Hepatocyte (in vitro differentiated cells): ENCODE measurements around the gene THTPA. TPM values are rescaled to one million over a fixed set of nuclear protein-coding genes. Genes with fewer than 3 reads are reported as not detected.

ENCODE experiments used
- DNase-seq: peaks from one replicate; pipeline ENCODE4 v3.0.0-alpha.2; 2016; ENCODE audit warnings: low spot score
- H2AFZ ChIP-seq: fragments of 200-600 bp; sonication (generic); 2 replicates; pipeline ENCODE4 v1.6.0; 2016; ENCODE audit warnings: antibody characterized with exemption, mild to moderate bottlenecking
- H3K27ac ChIP-seq: fragments of 200-600 bp; sonication (generic); 2 replicates; pipeline ENCODE4 v1.5.1; 2016; ENCODE audit warnings: mild to moderate bottlenecking
- H3K27me3 ChIP-seq: fragments of 200-600 bp; sonication (generic); 2 replicates; pipeline ENCODE4 v1.6.1; 2016
- H3K36me3 ChIP-seq: fragments of 200-600 bp; sonication (generic); replicated peaks from 2 replicates; pipeline ENCODE4 v1.5.1; 2016; ENCODE audit warnings: low read depth; ENCODE audit not compliant: insufficient read depth
- H3K4me1 ChIP-seq: fragments of 200-600 bp; sonication (generic); 2 replicates; pipeline ENCODE4 v1.5.1; 2016; ENCODE audit warnings: mild to moderate bottlenecking, moderate library complexity; ENCODE audit not compliant: insufficient read depth
- H3K4me2 ChIP-seq: fragments of 200-600 bp; sonication (generic); 2 replicates; pipeline ENCODE4 v1.6.0; 2016
- H3K4me3 ChIP-seq: fragments of 200-600 bp; sonication (generic); 2 replicates; pipeline ENCODE4 v1.5.1; 2016; ENCODE audit warnings: mild to moderate bottlenecking
- H3K79me2 ChIP-seq: fragments of 200-600 bp; sonication (generic); 2 replicates; pipeline ENCODE4 v1.6.0; 2017; ENCODE audit warnings: mild to moderate bottlenecking
- H3K9me2 ChIP-seq: fragments of 200-600 bp; sonication (generic); replicated peaks from 2 replicates; pipeline ENCODE4 v1.6.0; 2017; ENCODE audit warnings: mild to moderate bottlenecking; ENCODE audit not compliant: insufficient read depth
- H3K9me3 ChIP-seq: fragments of 200-600 bp; sonication (generic); 2 replicates; pipeline ENCODE4 v1.5.1; 2016; ENCODE audit warnings: low read depth, mild to moderate bottlenecking
- H4K20me1 ChIP-seq: fragments of 200-600 bp; sonication (generic); 2 replicates; pipeline ENCODE4 v1.6.0; 2016; ENCODE audit warnings: mild to moderate bottlenecking; ENCODE audit not compliant: insufficient read depth, poor library complexity, severe bottlenecking
- EZH2 ChIP-seq: fragments of 200-600 bp; sonication (generic); IDR thresholded peaks from 2 replicates; pipeline ENCODE4 v1.6.1; 2016; ENCODE audit warnings: antibody characterized with exemption, mild to moderate bottlenecking, borderline replicate concordance
- EZH2phosphoT487 ChIP-seq: fragments of 200-600 bp; sonication (generic); IDR thresholded peaks from one replicate; pipeline ENCODE4 v1.6.1; 2018; ENCODE audit warnings: antibody characterized with exemption, mild to moderate bottlenecking, low read depth, moderate library complexity; ENCODE audit not compliant: unreplicated experiment, severe bottlenecking
- WGBS: methylation state at CpG from one replicate; pipeline ENCODE4 v1.1.6; 2016; ENCODE audit warnings: low lambda C conversion rate; ENCODE audit errors: missing lambda C conversion rate; 5-methylcytosine and 5-hydroxymethylcytosine counted together
- polyA plus RNA-seq: library from polyadenylated mRNA; unstranded; fragments of >200 nt; fragmentation: Nextera tagmentation; extraction: Ambion mirVana; gene quantifications from 2 replicates; pipeline ENCODE4 v1.2.1, GENCODE V29; 2016
- total RNA-seq: library from RNA; depleted of rRNA; stranded (reverse); fragments of >200 nt; gene quantifications from 2 replicates; pipeline ENCODE4 v1.2.3, GENCODE V29; 2014
- TF ChIP-seq, protein P1 (sequence below): fragments of 200-600 bp; sonication (generic); IDR thresholded peaks from 2 replicates; pipeline ENCODE4 v1.5.1; 2016; ENCODE audit warnings: antibody characterized with exemption, mild to moderate bottlenecking; ENCODE audit not compliant: poor library complexity

The THTPA gene
- total and polyA plus RNA-seq, 2 experiments from 2014 or later: 13.5 to 15.5 TPM

- no peak for TF ChIP-seq EZH2
- no peak for TF ChIP-seq EZH2phosphoT487
- TF ChIP-seq, protein P1, sequence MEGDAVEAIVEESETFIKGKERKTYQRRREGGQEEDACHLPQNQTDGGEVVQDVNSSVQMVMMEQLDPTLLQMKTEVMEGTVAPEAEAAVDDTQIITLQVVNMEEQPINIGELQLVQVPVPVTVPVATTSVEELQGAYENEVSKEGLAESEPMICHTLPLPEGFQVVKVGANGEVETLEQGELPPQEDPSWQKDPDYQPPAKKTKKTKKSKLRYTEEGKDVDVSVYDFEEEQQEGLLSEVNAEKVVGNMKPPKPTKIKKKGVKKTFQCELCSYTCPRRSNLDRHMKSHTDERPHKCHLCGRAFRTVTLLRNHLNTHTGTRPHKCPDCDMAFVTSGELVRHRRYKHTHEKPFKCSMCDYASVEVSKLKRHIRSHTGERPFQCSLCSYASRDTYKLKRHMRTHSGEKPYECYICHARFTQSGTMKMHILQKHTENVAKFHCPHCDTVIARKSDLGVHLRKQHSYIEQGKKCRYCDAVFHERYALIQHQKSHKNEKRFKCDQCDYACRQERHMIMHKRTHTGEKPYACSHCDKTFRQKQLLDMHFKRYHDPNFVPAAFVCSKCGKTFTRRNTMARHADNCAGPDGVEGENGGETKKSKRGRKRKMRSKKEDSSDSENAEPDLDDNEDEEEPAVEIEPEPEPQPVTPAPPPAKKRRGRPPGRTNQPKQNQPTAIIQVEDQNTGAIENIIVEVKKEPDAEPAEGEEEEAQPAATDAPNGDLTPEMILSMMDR: no peak
These were observed 11.3 kb upstream of the THTPA start for GRCh38 chr14:23544511-23545447.

DNA sequence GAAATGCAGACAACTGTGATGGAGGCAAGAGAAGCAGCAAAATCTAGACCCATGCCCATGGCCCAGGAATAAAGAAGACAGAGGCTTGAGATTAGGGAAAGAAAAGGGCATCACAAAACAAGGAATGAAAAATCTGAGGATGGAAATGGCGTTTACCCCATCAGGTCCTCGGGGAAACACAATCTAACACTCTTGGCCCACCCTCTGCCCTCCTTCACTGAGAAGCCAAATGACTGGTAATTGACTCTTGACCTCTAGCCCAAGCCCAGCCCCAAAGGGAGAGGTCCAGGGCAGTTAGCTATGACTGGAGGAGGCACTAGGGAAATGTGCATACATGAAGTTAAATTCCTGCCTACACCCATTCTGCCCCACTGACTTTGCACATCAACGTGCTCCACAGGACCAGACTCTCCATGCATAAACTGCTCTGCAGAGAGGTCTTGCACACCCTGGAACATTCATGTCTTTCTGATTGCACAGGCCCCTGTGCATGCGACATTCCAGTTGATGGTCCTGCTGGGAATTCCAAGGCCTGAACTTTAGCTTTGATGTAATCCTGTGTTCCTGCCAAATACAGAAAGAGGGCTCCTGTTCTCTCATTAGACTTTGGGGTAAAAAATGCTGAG, 10.2 kb upstream of the THTPA start:
- 86% methylated on average over 4 of the region's 4 CpGs for WGBS
- Histone ChIP-seq H3K9me2 (no peaks in the 10 kb centered on the region), H3K4me1 (peaks cover 6% of the 10 kb centered on the region), H3K27ac (no peak overlapping the region), H2AFZ (no peak overlapping the region), H3K4me3 (no peak overlapping the region), H3K4me2 (no peak overlapping the region), H3K79me2 (peaks cover 3% of the 10 kb centered on the region), H3K9me3 (no peaks in the 10 kb centered on the region), H3K36me3 (no peaks in the 10 kb centered on the region), H3K27me3 (no peaks in the 10 kb centered on the region), H4K20me1 (no peaks in the 10 kb centered on the region)
- DNase-seq: no peak
- TF ChIP-seq EZH2 (no peak), EZH2phosphoT487 (no peak)
- TF ChIP-seq, protein P1: no peak

More at GRCh38 chr14:23544511-23545447, 11.3 kb upstream of the THTPA start:
- Histone ChIP-seq H3K27me3 (no peaks in the 10 kb centered on the region), H3K4me1 (no peaks in the 10 kb centered on the region), H4K20me1 (no peaks in the 10 kb centered on the region), H3K4me3 (no peak overlapping the region), H3K36me3 (no peaks in the 10 kb centered on the region), H3K27ac (no peak overlapping the region), H2AFZ (no peak overlapping the region), H3K79me2 (peaks cover under 1% of the 10 kb centered on the region), H3K9me2 (no peaks in the 10 kb centered on the region), H3K4me2 (no peak overlapping the region), H3K9me3 (no peaks in the 10 kb centered on the region)
- DNase-seq: no peak
- 43% methylated on average over 22 of the region's 25 CpGs for WGBS

- H3K36me3 ChIP-seq: no peaks in the 10 kb centered on the region
- H3K4me1 ChIP-seq: peaks cover 6% of the 10 kb centered on the region
- H3K79me2 ChIP-seq: peaks cover 3% of the 10 kb centered on the region
- DNase-seq: no peak
- 88% methylated on average over 10 of the region's 10 CpGs for WGBS
- H4K20me1 ChIP-seq: no peaks in the 10 kb centered on the region
- no peaks in the 10 kb centered on the region for H3K27me3 ChIP-seq
- no peaks in the 10 kb centered on the region for H3K9me2 ChIP-seq
- H3K4me2 ChIP-seq: no peak overlapping the region
- no peak overlapping the region for H3K4me3 ChIP-seq
- TF ChIP-seq, protein P1: no peak
- TF ChIP-seq EZH2 (no peak), EZH2phosphoT487 (no peak)
- no peak overlapping the region for H2AFZ ChIP-seq
- H3K27ac ChIP-seq: no peak overlapping the region
- H3K9me3 ChIP-seq: no peaks in the 10 kb centered on the region
These were observed 9.5 kb upstream of the THTPA start for GRCh38 chr14:23546450-23547035.
